Femur (tissue), 1 donor: ENCODE results near the gene ZNF277.
"Not testable (repeated sequence)": the region's sequence is repeated elsewhere in the genome, so short reads cannot be mapped to it uniquely, and the experiment has no call there.

Experiments
- DNase-seq: peaks from one replicate; pipeline ENCODE4 v3.0.0-alpha.2; 2017

The ZNF277 gene

DNA sequence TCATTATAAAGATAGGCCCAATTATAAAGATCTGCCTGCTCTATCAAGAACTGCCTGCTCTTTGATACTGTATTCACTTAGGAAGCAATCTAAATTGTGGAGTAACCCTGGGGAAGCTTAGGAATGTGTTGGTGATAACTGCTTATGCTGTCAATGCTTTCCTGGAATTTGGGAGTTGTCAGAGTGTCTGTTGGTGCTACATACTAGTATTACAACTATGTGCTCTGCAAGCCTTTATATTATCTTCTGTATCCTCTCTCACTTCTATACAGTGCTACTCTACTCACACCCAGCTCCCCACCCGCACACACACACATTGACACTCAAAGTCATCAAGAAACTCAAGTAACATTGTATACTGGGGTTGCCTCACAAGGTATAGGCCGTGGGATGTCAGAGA is 6.1 kb downstream of the ZNF277 start:
- DNase-seq = no peak

DNA sequence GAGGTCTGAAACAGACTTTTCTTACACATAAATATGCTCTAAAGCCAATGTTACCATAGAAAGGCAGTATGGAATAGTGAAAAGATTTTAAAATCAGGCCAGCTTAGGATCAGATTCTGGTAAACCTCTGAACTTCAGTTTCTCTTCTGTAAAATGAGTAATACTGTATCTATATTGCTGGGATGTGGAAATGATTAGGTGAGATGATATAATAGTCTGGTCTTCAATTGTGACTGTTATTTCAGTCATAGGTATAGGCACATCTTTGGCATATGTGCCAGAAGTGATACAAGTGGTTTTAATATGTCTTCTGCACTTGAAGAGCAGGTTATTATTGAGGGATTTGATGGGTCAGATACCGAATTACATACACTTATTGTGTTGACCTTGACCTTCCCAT is 7.2 kb downstream of the ZNF277 start:
- DNase-seq = no peak

DNA sequence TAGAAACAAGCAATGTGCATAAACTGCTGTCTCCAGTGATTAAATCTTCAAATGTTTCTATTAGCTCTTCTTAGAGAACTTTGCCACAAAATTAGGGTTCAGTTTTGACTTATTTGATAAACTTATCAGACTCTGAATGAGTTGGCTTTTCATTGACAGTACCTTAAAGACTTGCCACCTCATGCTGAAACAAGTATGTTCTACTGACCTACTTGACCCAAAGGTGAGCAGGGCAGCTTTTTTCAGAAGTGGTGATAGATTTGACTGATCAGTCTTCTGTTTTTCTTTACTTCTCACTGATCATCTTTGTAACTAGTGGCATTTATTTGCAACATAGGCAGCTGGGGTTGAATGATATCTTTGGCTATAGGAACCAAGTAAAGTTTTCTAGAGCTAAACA is 7.8 kb downstream of the ZNF277 start:
- no peak for DNase-seq

DNA sequence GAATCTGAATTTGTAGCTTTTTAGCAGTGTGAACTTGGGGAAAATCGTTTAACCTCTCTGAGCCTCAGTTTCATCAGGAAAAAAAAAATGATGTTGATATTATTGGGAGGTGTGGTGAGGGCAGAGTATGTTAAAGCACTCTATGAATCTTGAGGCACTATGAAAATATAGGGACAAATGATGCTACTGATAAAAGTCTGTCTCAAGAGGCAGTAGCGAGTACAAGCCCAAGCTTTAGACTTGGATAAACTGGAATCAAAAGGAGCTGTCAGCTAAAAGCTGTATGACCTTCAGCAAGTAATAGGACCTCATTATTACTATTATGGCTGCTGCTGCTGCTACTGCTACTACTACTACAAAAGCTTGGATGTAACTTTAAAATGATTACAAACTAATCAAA is 8.4 kb downstream of the ZNF277 start:
- no peak for DNase-seq

DNA sequence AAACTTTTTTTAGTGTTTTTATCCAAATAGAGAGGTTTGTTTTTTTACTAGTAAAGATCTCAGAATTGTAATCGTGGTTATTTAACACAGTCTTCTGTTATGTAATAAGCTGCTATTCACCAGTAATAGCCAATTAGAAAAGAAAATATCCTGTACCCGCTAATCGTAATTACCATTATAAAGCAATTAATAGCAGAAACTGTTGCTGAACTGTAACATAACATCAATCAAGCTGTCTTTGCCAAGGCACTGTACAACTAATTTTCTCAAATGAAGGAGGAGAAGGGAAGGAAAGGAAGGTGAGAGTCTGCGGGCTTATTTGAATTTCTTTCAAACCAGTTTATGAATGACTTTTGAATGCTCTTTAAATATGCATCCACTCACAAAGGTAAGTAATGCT is 9.3 kb downstream of the ZNF277 start:
- DNase-seq = no peak

DNA sequence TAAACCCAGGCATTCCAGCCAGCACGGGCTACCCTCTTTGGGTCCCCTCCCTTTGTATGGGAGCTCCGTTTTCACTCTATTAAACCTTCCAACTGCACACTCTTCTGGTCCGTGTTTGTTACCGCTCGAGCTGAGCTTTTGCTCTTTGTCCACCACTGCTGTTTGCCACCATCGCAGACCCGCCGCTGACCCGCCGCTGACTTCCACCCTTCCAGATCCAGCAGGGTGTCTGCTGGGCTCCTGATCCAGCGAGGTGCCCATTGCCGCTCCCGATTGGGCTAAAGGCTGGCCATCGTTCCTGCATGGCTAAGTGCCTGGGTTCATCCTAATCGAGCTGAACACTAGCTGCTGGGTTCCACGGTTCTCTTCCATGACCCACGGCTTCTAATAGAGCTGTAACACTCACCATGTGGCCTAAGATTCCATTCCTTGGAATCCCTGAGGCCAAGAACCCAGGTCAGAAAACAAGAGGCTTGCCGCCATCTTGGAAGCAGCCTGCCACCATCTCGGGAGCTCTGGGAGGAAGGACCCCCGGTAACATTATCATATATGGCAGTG is 14.5 kb downstream of the ZNF277 start:
- no peak for DNase-seq

DNA sequence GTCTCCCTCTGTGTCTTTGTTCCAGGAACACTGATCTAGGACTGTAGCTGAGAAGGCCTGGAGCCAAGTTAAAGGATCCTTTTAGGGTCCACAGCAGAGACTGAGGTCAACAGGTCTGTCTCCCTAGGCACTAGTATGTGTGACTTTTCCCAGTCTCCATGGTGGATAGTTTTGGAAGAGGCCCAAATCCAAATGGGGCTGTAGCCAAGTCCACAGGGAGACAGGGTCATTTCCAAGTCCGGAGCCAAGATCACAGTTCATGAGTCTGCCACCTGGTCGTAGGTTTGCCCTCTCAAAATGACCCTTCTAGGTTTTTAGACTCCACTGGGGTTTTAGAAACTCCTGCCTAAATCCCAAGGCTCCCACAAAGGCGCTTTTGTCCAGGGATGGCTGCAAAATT is 16.8 kb downstream of the ZNF277 start:
- DNase-seq = no peak

DNA sequence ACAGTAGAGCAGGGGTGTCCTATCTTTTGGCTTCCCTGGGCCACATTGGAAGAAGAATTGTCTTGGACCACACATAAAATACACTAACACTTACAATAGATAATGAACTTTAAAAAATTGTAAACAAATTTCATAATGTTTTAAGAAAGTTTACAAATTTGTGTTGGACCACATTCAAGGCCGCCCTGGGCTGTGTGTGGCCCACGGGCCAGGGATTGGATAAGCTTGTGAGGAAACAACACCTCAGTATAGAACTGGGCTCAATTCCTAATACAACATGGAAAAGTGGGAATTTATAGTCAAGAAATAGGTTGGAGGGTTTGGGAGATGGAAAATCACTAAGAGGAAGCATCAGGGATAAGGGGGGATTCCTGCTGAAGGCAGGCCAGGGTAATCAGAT is 17.7 kb downstream of the ZNF277 start:
- no peak for DNase-seq

DNA sequence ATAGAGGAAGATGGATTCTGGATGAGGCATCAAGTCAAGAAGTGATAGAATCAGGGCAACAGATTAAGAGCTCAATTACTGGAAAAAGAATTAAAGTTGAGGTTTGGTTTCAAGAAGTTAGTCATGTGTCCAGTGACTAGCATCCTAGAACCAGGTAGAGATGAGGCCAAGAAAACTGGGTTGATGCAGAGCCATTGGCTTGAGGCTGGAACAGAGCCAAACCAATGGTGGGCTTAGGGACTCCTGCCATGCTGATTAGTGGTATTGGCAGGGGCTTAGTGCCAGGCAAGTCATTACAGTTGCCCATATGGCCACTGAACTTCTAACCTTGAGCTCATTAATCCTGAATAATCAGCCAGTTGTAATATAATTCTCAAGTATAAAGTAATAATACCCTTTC is 18.5 kb downstream of the ZNF277 start:
- DNase-seq = no peak

DNA sequence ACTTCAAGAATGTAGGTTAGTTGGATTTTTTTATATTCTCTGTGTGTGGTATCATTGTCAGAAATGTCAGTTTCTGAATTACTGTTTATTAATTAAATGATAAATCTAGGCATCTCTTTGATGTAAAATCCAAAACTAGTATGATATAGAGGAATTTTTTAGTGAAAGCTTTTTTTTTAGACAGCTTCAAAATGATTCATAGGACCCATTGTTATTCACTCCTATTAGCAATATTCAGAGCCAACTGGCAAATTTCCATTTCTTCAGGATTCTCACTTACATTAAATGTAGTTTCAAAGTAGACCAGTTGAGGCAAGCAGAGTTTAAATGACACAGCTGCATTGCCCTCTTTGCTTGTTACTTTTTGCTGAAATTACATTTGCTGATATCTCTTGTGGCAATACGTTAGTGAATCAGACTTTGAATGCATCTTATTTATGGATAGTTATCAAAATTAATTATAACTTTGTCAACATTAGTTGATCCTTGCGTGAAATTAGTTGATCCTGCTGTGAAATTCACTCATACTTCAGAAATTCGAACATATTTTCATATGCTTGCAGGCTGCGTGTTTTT is 20.3 kb downstream of the ZNF277 start:
- no peak for DNase-seq

DNA sequence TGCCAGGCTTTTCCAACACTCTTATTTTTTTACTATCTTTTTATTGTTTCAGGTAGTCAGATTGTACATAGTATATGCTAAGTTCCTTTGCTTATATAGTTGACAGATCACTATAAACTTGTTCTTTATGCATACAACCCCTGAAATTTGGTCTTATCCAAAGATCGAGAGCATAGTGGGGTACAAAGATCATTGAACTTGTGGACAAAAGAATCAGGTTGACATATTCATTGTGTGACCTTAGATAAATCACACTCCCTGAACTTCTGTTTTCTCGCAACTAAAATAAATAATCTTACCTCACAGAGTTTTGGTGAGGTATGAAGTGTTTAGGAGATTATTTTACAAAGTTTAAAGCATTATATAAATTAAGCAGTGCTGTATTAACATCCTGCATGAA is 22.1 kb downstream of the ZNF277 start:
- no peak for DNase-seq

DNA sequence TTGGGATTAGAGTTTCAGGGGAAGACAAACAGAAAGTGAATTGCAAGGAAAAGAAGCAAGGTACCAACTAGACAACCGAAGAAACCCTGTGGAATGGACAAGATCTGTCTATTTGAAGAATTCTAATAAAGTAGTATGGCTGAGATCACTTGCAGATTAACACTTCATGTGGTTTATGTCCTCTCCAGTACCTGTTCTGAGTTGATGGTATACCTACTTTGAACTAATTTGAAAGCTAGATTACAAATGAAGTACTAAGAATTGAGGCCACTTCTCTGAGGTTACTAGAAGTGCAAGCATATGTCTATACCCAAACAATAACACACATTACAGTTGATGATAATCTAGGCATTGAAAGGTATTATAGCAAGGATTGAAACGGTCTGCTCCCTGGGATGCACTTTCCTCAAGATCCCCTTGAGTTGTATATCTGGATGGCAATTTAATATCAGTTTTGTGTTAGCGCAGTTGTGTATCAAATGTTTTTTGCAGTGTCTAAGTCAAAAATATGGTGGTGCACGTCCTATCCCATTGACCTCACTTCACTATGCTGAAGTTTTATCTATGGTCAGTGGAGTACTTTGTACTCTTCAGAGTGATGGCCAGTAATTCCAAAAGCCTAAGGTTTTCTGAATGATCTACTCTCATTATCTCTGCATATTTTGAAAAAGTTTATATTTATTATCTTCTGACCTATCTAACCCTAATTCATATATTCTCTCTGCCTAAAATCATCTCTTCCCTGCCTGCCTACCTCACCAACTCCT is 25.9 kb downstream of the ZNF277 start:
- no peak for DNase-seq

DNA sequence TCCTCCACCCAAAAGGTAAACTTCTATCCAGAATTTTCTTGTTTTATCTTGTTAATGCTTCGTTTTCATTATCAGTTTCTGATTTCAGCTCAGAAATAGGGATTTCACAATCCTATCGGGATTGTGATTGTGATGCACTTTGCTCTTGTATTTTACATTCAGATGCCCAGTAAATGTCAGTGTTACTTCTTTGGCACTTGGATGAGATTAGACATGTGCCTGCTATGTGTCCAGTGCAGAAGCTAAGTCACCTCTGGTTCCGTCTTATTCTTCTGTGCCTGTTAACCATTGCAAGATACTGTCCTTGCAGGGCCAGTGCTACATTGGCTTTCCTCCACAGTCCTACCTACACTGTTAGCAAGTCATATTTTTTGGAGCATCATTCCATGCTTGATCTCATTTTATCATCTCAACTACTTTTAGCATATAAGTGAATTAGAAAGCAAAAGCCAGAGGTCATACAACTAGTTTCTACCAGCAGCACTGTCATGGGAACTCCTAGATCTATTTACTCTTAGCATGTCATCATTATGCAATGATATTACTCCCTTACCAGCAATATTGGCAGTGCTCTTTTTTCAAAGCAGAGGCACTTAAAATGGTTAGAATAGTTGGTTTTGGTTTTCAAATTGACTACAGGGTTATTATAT is 26.7 kb downstream of the ZNF277 start:
- no peak for DNase-seq

DNA sequence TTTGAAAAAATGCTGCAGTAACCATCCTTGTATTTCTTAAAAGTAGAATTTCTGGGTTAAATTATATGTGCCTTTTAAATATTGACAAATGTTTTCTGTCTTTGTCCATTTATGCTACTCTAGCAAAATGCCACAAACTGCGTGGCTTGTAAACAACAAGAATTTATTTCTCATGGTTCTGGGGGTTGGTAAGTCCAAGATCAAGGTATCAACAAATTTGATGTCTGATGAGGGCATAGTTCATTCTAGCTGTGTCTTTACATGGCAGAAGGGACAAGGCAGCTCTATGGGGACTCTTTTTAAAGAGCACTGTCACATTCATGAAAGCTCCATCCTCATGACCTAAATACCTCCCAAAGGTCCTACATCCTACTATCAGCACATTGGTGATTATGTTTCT is 27.7 kb downstream of the ZNF277 start:
- no peak for DNase-seq

DNA sequence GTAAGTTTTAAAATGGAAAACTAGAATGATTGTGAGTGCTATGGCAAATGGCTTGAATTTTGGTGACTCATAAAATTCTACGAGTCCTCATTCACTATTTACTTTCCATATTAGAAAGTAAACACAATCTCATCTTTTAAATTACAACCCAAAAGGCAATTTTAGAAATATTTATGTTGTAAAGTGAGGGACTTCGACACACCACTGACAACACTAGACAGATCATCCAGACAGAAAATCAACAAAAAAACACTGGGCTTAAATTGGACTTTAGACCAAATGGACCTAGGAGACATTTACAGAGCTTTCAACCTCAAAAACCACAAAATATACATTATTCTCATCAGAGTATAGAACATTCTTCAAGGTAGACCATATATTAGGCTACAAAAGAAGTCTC is 30.1 kb downstream of the ZNF277 start:
- DNase-seq = no peak

DNA sequence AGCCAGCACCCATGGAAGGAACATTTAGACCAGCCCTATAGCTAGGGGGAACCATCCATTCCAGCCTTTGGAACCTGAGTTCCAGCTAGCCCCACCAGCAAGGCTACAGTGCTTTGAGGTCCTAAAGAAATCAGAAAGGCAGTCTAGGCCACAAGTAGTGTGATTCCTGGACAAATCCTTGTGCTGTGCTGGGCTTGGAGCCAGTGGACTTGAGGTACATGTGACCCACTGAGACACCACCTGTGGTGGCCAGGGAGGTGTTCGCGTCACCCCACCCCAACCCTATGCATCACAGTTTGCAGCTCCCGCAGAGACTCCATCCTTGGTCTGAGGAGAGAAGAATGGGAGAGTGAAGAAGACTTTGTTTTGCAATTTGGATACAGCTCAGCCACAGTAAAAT is 31.8 kb downstream of the ZNF277 start:
- DNase-seq = no peak

DNA sequence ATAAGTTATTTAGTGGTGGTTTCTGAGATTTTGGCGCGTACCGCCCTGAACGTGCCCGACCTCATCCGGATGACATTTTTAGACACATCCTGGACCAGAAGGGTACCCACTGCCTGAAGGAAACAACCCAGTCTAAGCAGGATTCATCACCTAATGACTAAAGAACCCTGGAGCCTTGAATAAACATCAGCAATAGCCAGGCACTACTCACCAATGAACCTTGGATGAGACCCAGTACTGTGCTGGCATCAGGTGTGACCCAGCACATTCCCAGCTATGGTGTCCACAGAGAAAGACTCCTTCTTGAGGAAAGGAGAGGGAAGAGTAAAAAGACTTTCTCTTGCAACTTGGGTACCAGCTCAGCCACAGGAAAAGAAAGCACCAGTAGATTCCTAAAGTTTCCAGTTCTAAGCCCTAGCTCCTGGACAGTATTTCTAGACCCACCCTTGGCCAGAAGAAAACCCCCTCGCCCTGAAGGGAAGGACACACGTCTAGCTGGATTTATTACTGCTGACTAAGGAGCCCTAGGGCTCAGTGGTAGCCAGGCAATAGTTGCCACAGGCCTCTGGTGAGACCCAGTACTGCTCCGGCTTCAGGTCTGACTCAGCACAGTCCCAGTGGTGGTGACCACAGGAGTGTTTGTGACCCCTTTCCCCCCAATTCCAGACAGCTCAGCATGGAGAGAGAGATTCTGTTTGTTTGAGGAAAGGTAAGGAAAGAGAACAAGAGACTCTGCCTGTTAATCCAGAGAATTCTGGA is 32.5 kb downstream of the ZNF277 start:
- no peak for DNase-seq

DNA sequence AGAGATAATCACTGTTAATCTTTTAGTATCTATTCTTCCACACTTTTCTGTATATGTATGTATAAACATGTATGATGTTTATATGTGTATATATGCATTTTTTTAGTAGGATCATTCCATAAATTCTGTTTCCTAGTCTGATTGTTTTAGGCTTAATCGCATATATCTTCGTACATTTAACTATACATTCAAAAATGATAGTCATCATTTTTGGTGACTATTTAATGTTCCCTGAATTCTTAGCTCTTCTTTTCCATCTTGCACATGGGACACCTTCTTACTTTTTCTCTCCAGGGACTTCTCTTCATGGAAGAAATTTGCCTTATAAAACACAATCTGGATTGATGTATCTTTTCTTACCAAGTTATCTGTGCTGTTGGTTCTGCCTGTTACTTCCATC is 42.1 kb downstream of the ZNF277 start:
- no peak for DNase-seq

DNA sequence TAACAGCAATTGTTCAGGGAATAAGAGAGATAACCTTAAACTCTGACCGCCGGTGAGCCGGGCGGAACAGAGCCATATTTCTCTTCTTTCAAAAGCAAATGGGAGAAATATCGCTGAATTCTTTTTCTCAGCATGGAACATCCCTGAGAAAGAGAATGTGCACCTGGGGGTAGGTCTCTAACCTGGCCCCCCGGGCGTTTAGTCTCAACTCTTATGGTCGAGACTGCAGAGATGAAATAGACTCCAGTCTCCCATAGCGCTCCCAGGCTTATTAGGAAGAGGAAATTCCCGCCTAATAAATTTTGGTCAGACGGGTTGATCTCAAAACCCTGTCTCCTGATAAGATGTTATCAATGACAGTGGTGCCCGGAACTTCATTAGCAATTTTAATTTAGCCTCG is 43.5 kb downstream of the ZNF277 start:
- DNase-seq = not testable (repeated sequence)

DNA sequence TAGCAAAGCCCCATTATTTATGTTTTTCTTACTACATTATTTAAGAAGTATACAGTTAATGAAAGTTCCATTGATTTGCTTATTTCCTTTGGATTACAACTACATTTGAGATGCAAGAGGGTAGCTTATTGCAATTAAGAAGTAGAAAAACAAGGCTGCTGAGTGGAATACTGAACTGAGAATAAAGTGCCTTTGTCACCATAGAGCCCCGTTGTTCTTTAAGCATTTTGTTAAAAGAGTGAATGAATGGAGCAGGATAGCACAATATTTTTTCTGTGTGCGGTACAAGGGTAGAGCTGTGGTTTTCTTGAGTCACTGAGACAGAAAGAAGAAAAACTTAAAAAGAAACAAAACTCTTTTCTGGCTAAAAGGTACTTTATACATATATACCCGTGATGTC is 45.6 kb downstream of the ZNF277 start:
- no peak for DNase-seq

DNA sequence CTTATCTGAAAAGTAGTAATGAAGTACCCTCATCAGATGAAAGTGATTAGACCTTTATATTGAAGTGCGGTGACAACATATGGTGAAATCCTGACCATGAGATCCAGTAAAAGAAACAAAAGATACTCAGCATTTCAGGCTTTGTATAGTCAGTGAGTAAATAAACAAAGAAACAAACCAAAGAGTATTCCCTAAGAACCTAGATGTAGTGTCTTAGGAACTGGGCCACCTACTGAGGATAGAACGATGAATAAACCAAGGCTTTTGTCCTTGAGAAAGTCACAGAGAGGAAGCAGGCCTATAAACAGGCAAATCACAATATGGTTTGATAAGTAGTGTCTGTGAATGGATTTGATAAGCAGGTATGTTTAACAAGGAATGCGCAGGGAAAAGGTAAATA is 46.2 kb downstream of the ZNF277 start:
- DNase-seq = no peak

DNA sequence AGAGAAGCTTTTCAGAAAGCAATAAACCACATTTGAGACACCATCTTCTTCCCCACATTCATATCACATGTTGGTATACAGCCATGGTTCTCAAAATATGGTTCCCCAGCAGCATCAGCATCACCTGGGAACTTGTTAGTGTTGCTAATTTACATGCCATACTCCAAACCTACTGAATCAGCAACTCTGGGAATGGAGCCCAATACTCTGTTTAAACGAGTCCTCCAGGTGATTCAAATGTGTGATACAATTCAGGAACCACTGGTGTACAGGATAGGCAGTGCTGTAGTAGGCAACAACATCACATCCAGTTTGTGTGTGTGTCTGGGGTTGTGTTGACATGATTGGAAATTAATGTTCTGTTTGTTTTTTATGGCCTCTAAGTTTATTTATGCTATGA is 47.7 kb downstream of the ZNF277 start:
- DNase-seq = no peak

DNA sequence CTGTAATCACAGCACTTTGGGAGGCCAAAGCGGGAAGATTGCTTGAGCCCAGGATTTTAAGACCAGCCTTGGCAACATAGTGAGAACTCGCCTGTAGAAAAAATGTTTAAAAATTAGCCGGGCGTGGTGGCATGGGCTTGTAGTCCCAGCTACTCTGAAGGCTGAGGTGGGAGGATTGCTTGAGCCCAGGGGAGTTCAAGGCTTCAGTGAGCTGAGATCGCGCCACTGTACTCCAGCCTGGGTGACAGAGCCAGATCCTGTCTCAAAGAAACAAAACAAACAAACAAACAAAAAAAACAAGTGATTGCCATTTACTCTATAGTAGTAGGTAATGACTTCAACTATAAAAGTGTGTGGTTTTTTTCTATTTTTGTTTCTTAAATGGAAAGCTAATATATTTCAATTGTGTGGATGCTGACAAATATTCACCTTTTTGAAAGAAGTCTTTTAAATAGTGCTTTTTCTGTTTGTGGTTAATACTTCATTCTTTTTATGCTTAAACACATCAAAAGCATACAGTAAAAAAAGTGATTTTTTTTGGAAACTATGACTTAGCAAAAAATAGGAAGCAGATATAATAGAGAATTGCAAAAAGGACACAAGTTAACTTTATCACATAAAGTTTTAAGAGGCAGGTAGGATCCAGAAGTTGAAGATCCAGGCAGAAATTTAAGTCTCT is 48.4 kb downstream of the ZNF277 start:
- no peak for DNase-seq
